Measurements from ENCODE around the gene PEAK1. TPM values are rescaled to one million over a fixed set of nuclear protein-coding genes. Genes with fewer than 3 reads are reported as not detected.

The PEAK1 gene
- total RNA-seq, 1 donor from 2014 or later = 10.2 TPM

DNA sequence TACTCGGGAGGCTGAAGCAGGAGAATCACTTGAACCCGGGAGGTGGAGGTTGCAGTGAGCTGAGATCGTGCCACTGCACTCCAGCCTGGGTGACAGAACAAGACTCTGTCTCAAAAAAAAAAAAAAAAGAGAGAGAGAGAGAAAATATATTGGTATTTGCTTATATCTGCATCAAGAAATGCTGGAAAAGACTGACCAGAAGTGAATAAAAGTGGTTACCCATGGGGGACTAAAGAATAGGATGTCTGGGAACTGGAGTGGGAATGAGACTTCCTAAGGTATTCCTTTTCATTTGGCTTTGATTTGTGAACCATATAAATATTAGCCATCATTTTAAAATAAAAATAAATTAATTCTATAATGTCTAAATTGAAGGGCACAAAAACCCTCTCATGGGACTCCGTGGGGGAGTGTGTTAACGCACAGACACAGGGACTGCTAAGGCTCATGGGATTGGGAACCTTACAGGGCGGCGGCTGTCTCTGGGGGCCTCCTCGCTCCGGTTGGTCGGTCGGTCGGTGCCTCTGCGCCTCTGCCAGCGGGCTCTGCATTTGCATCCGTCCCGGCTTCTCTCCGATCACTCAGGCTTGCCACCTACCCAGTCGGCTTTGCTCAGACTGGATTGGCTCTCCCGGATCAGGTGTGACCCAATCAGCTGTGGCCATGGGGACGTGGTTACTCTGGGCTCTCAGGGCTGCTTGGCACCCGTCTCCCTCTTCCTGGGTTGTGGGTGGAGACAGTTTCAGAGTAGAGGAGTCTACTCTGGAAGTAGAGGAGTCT, 336.3 kb downstream of the PEAK1 start:
- peak; percentile 45 for DNase-seq (ENCODE audit: low read depth)
- Histone ChIP-seq H3K4me3 (ENCODE audit: low read depth, low read length) (peak overlapping the region; percentile 13), H3K27me3 (ENCODE audit: control insufficient read depth, insufficient read depth, low read length) (no peaks in the 10 kb centered on the region), H3K36me3 (ENCODE audit: control insufficient read depth, insufficient read depth, low read length) (peaks cover 1% of the 10 kb centered on the region)
- TF ChIP-seq, protein P1, sequence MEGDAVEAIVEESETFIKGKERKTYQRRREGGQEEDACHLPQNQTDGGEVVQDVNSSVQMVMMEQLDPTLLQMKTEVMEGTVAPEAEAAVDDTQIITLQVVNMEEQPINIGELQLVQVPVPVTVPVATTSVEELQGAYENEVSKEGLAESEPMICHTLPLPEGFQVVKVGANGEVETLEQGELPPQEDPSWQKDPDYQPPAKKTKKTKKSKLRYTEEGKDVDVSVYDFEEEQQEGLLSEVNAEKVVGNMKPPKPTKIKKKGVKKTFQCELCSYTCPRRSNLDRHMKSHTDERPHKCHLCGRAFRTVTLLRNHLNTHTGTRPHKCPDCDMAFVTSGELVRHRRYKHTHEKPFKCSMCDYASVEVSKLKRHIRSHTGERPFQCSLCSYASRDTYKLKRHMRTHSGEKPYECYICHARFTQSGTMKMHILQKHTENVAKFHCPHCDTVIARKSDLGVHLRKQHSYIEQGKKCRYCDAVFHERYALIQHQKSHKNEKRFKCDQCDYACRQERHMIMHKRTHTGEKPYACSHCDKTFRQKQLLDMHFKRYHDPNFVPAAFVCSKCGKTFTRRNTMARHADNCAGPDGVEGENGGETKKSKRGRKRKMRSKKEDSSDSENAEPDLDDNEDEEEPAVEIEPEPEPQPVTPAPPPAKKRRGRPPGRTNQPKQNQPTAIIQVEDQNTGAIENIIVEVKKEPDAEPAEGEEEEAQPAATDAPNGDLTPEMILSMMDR (IDR thresholded peaks at IDR 0.05; ENCODE audit: insufficient read depth, low read length, poor library complexity, severe bottlenecking) = no peak

GRCh38 chr15:77081971-77082370, 337.9 kb downstream of the PEAK1 start:
- H3K36me3 ChIP-seq (ENCODE audit: control insufficient read depth, insufficient read depth, low read length) = peaks cover 1% of the 10 kb centered on the region
- DNase-seq (ENCODE audit: low read depth) = no peak
- H3K27me3 ChIP-seq (ENCODE audit: control insufficient read depth, insufficient read depth, low read length) = no peaks in the 10 kb centered on the region
- TF ChIP-seq, protein P1 (IDR thresholded peaks at IDR 0.05; ENCODE audit: insufficient read depth, low read length, poor library complexity, severe bottlenecking) = no peak
- H3K4me3 ChIP-seq (ENCODE audit: low read depth, low read length) = no peak overlapping the region

GRCh38 chr15:77076323-77076915, 343.5 kb downstream of the PEAK1 start:
- TF ChIP-seq, protein P1 (IDR thresholded peaks at IDR 0.05; ENCODE audit: insufficient read depth, low read length, poor library complexity, severe bottlenecking) = no peak
- Histone ChIP-seq H3K27me3 (ENCODE audit: control insufficient read depth, insufficient read depth, low read length) (peaks cover 2% of the 10 kb centered on the region), H3K36me3 (ENCODE audit: control insufficient read depth, insufficient read depth, low read length) (no peaks in the 10 kb centered on the region), H3K4me3 (ENCODE audit: low read depth, low read length) (no peak overlapping the region)
- no peak for DNase-seq (ENCODE audit: low read depth)

DNA sequence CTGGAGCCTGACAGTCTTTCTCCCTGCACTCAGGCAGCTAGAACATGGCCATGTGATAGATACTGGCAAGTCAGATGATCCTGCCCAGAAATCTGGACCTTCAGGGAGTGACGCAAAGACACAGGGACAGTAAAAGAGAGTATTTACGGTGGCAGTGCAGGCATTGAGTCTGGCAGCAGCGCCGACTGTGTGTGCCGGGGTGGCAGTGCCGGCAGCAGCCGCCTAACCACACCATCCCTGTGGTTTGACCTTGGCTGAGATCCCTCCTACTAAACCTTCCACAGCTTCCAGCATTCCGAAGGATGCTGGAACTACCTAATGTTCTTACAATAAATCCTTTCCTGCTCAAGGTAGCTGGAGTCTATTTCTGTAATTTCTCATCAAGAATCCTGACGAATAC, 344.4 kb downstream of the PEAK1 start:
- TF ChIP-seq, protein P1 (IDR thresholded peaks at IDR 0.05; ENCODE audit: insufficient read depth, low read length, poor library complexity, severe bottlenecking) = no peak
- peaks cover 2% of the 10 kb centered on the region for H3K27me3 ChIP-seq (ENCODE audit: control insufficient read depth, insufficient read depth, low read length)
- no peaks in the 10 kb centered on the region for H3K36me3 ChIP-seq (ENCODE audit: control insufficient read depth, insufficient read depth, low read length)
- H3K4me3 ChIP-seq (ENCODE audit: low read depth, low read length) = no peak overlapping the region
- DNase-seq (ENCODE audit: low read depth) = no peak

DNA sequence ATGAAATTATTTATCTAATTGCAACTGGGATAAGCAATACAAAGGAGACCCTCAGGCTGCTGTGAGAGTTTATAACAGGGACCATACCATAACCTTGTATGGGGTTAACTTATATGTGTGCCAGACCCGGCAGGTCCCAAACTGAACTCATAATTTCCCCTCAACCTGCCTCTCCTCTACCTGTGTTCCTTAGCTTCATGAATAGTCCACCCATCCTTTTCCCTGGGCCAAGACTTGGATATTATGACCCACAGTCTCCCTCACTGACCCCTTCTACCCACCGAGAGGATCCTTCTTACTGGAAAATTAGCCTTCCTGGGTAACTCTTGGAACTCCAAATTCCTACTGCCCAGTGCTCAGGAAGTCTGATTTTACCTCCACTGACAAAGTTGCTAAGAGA, 345.6 kb downstream of the PEAK1 start:
- no peak for DNase-seq (ENCODE audit: low read depth)
- TF ChIP-seq, protein P1 (IDR thresholded peaks at IDR 0.05; ENCODE audit: insufficient read depth, low read length, poor library complexity, severe bottlenecking) = no peak
- no peak overlapping the region for H3K4me3 ChIP-seq (ENCODE audit: low read depth, low read length)
- no peaks in the 10 kb centered on the region for H3K36me3 ChIP-seq (ENCODE audit: control insufficient read depth, insufficient read depth, low read length)
- H3K27me3 ChIP-seq (ENCODE audit: control insufficient read depth, insufficient read depth, low read length) = peaks cover 2% of the 10 kb centered on the region

Measured in kidney epithelial cell (primary cell).